ENCODE data around the gene RAB4A. TPM values are rescaled to one million over a fixed set of nuclear protein-coding genes. Genes with fewer than 3 reads are reported as not detected.

The RAB4A gene
- total and polyA plus RNA-seq, 2 of the 8 experiments (the other 6 are each of a cell fraction or from before 2014, with no cell fraction given) = 13.3 to 68.8 TPM

DNA sequence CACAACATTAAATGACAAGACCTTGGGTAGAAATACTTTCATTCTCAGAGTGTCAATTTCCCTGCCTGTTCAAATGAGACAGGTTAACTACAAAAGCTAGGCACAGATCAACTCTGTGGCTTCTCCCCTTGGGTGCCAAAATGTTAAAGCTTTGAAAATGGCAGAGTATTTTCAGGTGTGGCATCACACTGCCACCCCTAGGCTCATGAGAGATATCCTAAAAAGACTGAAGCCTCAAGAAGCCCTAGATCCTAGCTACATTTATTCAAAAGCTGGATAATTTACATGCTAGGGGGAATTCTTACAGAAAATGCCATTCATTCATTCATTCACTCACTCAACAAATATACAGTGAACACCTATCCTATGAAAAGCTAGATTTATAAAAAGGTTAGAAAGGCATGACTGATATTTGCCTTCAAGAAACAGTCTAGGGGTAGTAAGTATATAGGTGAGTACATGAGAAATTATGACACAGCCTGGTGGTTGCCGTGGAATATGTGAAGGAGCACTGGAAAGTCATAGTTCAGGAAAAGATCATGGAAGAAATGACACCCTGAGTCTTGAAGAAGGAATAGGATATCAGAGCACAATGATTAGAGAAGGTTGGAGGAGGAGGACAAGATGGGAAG, 15.9 kb upstream of the RAB4A start (continued):
- TF ChIP-seq, protein P1, sequence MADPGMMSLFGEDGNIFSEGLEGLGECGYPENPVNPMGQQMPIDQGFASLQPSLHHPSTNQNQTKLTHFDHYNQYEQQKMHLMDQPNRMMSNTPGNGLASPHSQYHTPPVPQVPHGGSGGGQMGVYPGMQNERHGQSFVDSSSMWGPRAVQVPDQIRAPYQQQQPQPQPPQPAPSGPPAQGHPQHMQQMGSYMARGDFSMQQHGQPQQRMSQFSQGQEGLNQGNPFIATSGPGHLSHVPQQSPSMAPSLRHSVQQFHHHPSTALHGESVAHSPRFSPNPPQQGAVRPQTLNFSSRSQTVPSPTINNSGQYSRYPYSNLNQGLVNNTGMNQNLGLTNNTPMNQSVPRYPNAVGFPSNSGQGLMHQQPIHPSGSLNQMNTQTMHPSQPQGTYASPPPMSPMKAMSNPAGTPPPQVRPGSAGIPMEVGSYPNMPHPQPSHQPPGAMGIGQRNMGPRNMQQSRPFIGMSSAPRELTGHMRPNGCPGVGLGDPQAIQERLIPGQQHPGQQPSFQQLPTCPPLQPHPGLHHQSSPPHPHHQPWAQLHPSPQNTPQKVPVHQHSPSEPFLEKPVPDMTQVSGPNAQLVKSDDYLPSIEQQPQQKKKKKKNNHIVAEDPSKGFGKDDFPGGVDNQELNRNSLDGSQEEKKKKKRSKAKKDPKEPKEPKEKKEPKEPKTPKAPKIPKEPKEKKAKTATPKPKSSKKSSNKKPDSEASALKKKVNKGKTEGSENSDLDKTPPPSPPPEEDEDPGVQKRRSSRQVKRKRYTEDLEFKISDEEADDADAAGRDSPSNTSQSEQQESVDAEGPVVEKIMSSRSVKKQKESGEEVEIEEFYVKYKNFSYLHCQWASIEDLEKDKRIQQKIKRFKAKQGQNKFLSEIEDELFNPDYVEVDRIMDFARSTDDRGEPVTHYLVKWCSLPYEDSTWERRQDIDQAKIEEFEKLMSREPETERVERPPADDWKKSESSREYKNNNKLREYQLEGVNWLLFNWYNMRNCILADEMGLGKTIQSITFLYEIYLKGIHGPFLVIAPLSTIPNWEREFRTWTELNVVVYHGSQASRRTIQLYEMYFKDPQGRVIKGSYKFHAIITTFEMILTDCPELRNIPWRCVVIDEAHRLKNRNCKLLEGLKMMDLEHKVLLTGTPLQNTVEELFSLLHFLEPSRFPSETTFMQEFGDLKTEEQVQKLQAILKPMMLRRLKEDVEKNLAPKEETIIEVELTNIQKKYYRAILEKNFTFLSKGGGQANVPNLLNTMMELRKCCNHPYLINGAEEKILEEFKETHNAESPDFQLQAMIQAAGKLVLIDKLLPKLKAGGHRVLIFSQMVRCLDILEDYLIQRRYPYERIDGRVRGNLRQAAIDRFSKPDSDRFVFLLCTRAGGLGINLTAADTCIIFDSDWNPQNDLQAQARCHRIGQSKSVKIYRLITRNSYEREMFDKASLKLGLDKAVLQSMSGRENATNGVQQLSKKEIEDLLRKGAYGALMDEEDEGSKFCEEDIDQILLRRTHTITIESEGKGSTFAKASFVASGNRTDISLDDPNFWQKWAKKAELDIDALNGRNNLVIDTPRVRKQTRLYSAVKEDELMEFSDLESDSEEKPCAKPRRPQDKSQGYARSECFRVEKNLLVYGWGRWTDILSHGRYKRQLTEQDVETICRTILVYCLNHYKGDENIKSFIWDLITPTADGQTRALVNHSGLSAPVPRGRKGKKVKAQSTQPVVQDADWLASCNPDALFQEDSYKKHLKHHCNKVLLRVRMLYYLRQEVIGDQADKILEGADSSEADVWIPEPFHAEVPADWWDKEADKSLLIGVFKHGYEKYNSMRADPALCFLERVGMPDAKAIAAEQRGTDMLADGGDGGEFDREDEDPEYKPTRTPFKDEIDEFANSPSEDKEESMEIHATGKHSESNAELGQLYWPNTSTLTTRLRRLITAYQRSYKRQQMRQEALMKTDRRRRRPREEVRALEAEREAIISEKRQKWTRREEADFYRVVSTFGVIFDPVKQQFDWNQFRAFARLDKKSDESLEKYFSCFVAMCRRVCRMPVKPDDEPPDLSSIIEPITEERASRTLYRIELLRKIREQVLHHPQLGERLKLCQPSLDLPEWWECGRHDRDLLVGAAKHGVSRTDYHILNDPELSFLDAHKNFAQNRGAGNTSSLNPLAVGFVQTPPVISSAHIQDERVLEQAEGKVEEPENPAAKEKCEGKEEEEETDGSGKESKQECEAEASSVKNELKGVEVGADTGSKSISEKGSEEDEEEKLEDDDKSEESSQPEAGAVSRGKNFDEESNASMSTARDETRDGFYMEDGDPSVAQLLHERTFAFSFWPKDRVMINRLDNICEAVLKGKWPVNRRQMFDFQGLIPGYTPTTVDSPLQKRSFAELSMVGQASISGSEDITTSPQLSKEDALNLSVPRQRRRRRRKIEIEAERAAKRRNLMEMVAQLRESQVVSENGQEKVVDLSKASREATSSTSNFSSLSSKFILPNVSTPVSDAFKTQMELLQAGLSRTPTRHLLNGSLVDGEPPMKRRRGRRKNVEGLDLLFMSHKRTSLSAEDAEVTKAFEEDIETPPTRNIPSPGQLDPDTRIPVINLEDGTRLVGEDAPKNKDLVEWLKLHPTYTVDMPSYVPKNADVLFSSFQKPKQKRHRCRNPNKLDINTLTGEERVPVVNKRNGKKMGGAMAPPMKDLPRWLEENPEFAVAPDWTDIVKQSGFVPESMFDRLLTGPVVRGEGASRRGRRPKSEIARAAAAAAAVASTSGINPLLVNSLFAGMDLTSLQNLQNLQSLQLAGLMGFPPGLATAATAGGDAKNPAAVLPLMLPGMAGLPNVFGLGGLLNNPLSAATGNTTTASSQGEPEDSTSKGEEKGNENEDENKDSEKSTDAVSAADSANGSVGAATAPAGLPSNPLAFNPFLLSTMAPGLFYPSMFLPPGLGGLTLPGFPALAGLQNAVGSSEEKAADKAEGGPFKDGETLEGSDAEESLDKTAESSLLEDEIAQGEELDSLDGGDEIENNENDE (IDR thresholded peaks at IDR 0.05; ENCODE audit: insufficient replicate concordance, low read length) = no peak
- TF ChIP-seq MAFK (IDR thresholded peaks at IDR 0.05; ENCODE audit: low read depth, low read length) = no peak
- TF ChIP-seq, protein P2, sequence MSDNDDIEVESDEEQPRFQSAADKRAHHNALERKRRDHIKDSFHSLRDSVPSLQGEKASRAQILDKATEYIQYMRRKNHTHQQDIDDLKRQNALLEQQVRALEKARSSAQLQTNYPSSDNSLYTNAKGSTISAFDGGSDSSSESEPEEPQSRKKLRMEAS (IDR thresholded peaks at IDR 0.05) = no peak
- no peak for TF ChIP-seq KDM5A (IDR thresholded peaks at IDR 0.05; ENCODE audit: low read length)
- TF ChIP-seq, protein P3, sequence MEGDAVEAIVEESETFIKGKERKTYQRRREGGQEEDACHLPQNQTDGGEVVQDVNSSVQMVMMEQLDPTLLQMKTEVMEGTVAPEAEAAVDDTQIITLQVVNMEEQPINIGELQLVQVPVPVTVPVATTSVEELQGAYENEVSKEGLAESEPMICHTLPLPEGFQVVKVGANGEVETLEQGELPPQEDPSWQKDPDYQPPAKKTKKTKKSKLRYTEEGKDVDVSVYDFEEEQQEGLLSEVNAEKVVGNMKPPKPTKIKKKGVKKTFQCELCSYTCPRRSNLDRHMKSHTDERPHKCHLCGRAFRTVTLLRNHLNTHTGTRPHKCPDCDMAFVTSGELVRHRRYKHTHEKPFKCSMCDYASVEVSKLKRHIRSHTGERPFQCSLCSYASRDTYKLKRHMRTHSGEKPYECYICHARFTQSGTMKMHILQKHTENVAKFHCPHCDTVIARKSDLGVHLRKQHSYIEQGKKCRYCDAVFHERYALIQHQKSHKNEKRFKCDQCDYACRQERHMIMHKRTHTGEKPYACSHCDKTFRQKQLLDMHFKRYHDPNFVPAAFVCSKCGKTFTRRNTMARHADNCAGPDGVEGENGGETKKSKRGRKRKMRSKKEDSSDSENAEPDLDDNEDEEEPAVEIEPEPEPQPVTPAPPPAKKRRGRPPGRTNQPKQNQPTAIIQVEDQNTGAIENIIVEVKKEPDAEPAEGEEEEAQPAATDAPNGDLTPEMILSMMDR (IDR thresholded peaks at IDR 0.05; ENCODE audit: control extremely low read depth in 1 of 3, insufficient read depth in 1 of 3, low read depth in 1 of 3, low read length in 3 of 3) = peak in 2 of 3 experiments; percentile 51 to 54; a peak in 3 of 4 replicates
- TF ChIP-seq NANOG (IDR thresholded peaks at IDR 0.05; ENCODE audit: insufficient read depth, low read depth, low read length, poor library complexity, severe bottlenecking) = no peak
